Measurements from ENCODE around the gene GCN1. TPM values are rescaled to one million over a fixed set of nuclear protein-coding genes. Genes with fewer than 3 reads are reported as not detected.
A peak's percentile ranks its signal among the peaks of the same experiment; 100 is the strongest.

Gene GCN1
- total and polyA plus RNA-seq, 2 of the 8 experiments (the other 6 are each of a cell fraction or from before 2014, with no cell fraction given), result 61.4 to 133 TPM

GRCh38 chr12:120220838-120221575 lies 26.5 kb upstream of the GCN1 start:
- H3K4me2 ChIP-seq (ENCODE audit: insufficient read depth in 1 of 2, low read depth in 2 of 2, low read length in 2 of 2), result no peak overlapping the region
- DNase-seq (ENCODE audit: low read depth in 1 of 2, low spot score in 2 of 2), result no peak
- H3K9ac ChIP-seq (replicated peaks in 1 of 4; ENCODE audit: extremely low read depth in 1 of 4, low read depth in 3 of 4, low read length in 3 of 4), result peak overlapping the region in 2 of 4 experiments; percentile 8 to 30; a peak in 3 of 7 replicates
- no peaks in the 10 kb centered on the region for H3K23me2 ChIP-seq (ENCODE audit: low read depth, low read length)
- H2AFZ ChIP-seq (ENCODE audit: low read length), result no peak overlapping the region
- H3K27ac ChIP-seq (ENCODE audit: low read depth, low read length), result no peak overlapping the region
- no peaks in the 10 kb centered on the region for H3K27me3 ChIP-seq (replicated peaks in 1 of 4; ENCODE audit: control insufficient read depth in 3 of 4, extremely low read depth in 1 of 4, insufficient read depth in 3 of 4, low read length in 3 of 4)
- no peak overlapping the region for H2BK20ac ChIP-seq (ENCODE audit: low read length)
- no peak overlapping the region for H2BK15ac ChIP-seq (ENCODE audit: low read length)
- no peak overlapping the region for H3K18ac ChIP-seq (ENCODE audit: extremely low read depth, low read length)
- H3K4ac ChIP-seq (replicated peaks; ENCODE audit: insufficient read length, low read depth, low read length), result no peak overlapping the region
- WGBS, 2 experiments (ENCODE audit: extremely low coverage in 1 of 2, insufficient coverage in 1 of 2, insufficient read length in 1 of 2, insufficient replicate concordance in 2 of 2, low coverage in 1 of 2, low lambda C conversion rate in 2 of 2, missing lambda C conversion rate in 1 of 2), result 87% methylated on average over 10 of the region's 10 CpGs; no CpG with 5 or more reads in 1 of the 2 experiments
- peaks cover 15 to 26% (median 23%) of the 10 kb centered on the region in 4 experiments for H3K36me3 ChIP-seq (ENCODE audit: control insufficient read depth in 2 of 4, insufficient read depth in 4 of 4, low read length in 3 of 4)
- POLR2A ChIA-PET (ENCODE audit: partially characterized antibody), result interaction anchor here (6.8 to 88.3 kb wide), 3 partner anchors 8 to 46 kb away, joined by 73 to 4270 read pairs (median 1305); partner anchors contain the start of genes GCN1, PXN, RNU4-1 and RNU4-2
- H3K56ac ChIP-seq (replicated peaks; ENCODE audit: insufficient read length, low read depth, low read length), result no peak overlapping the region
- H2AK5ac ChIP-seq (ENCODE audit: low read depth, low read length), result no peak overlapping the region
- H4K20me1 ChIP-seq (replicated peaks in 1 of 2; ENCODE audit: control insufficient read depth in 1 of 2, insufficient read depth in 2 of 2, low read length in 2 of 2), result peaks cover 10 to 24% of the 10 kb centered on the region in 2 experiments
- no peak overlapping the region for H4K5ac ChIP-seq (ENCODE audit: insufficient read length, low read depth, low read length)
- FAIRE-seq, result no peak
- H3K4me3 ChIP-seq (ENCODE audit: extremely low read depth in 1 of 4, insufficient read depth in 2 of 4, low read depth in 3 of 4, low read length in 4 of 4), result no peak overlapping the region
- H3K79me1 ChIP-seq (ENCODE audit: low read depth, low read length), result no peaks in the 10 kb centered on the region; the same call in 1 of the 2 replicates
- peaks cover 0 to 7% of the 10 kb centered on the region in 2 experiments; a peak in 1 of 4 replicates for H3K79me2 ChIP-seq (ENCODE audit: control insufficient read depth in 1 of 2, insufficient read depth in 2 of 2, low read length in 2 of 2)
- H3K9me3 ChIP-seq (ENCODE audit: insufficient read depth in 2 of 2, low read depth in 1 of 2, low read length in 1 of 2), result no peaks in the 10 kb centered on the region
- no peak overlapping the region; the same call in 1 of the 2 replicates for H4K8ac ChIP-seq (ENCODE audit: extremely low read depth, insufficient read depth, low read length)
- H3K23ac ChIP-seq (ENCODE audit: insufficient read length), result no peak overlapping the region
- CTCF ChIA-PET (ENCODE audit: partially characterized antibody), result interaction anchor here (1.7 to 17.8 kb wide), 3 partner anchors 8 to 31 kb away, joined by 6 to 930 read pairs (median 31); partner anchors contain the start of gene PXN
- H2BK5ac ChIP-seq (ENCODE audit: low read depth, low read length), result peak overlapping the region; percentile 24; the same call in 1 of the 2 replicates
- no peak overlapping the region for H2BK12ac ChIP-seq (ENCODE audit: low read depth, low read length)
- H3K14ac ChIP-seq (ENCODE audit: insufficient read length), result no peak overlapping the region
- H4K91ac ChIP-seq (replicated peaks; ENCODE audit: insufficient read length, low read length), result no peak overlapping the region
- peaks cover 0 to 11% (median 4%) of the 10 kb centered on the region in 4 experiments; a peak in 5 of 7 replicates for H3K4me1 ChIP-seq (replicated peaks in 1 of 4; ENCODE audit: control insufficient read depth in 3 of 4, insufficient read depth in 4 of 4, low read length in 3 of 4)
- H2BK120ac ChIP-seq (replicated peaks; ENCODE audit: low read depth, low read length), result no peak overlapping the region
- TF ChIP-seq, protein P1, sequence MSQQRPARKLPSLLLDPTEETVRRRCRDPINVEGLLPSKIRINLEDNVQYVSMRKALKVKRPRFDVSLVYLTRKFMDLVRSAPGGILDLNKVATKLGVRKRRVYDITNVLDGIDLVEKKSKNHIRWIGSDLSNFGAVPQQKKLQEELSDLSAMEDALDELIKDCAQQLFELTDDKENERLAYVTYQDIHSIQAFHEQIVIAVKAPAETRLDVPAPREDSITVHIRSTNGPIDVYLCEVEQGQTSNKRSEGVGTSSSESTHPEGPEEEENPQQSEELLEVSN (IDR thresholded peaks at IDR 0.05), result no peak
- TF ChIP-seq MAX (IDR thresholded peaks at IDR 0.05), result no peak
- TF ChIP-seq KDM1A (IDR thresholded peaks at IDR 0.05; ENCODE audit: borderline replicate concordance, low read length), result no peak
- no peak for TF ChIP-seq BRCA1 (IDR thresholded peaks at IDR 0.05; ENCODE audit: low read depth, low read length)
- no peak for TF ChIP-seq FOSL1 (IDR thresholded peaks at IDR 0.05; ENCODE audit: insufficient read depth, low read depth, low read length)
- no peak for TF ChIP-seq MAFK (IDR thresholded peaks at IDR 0.05; ENCODE audit: low read depth, low read length)
- no peak for TF ChIP-seq USF2 (IDR thresholded peaks at IDR 0.05; ENCODE audit: low read length)
- TF ChIP-seq YY1 (IDR thresholded peaks at IDR 0.05; ENCODE audit: low read depth, low read length), result no peak
- no peak for TF ChIP-seq CEBPB (IDR thresholded peaks at IDR 0.05; ENCODE audit: low read depth, low read length)
- TF ChIP-seq TCF12 (IDR thresholded peaks at IDR 0.05; ENCODE audit: low read depth, low read length), result no peak

Measured in H1 (cell line).